CD4-positive, alpha-beta T cell (primary cell): ENCODE results near the gene GPX6. TPM values are rescaled to one million over a fixed set of nuclear protein-coding genes. Genes with fewer than 3 reads are reported as not detected.

Source experiments
- ATAC-seq: fragments of 200-7000 bp; cut with Tn5 transposase; one replicate; pipeline ENCODE4 v1.10.0; 2022; ENCODE audit warnings: mild to moderate bottlenecking; ENCODE audit not compliant: poor library complexity
- CTCF ChIA-PET: fragments of 350-600 bp; sonication (Branson Sonifier 250); formaldehyde crosslinking; loops from one replicate; lab custom pipeline; 2021; ENCODE audit warnings: antibody characterized with exemption, inconsistent platforms; lab: Charles Lee
- POLR2A ChIA-PET: fragments of 350-600 bp; sonication (Branson Sonifier 250); formaldehyde crosslinking; loops from one replicate; lab custom pipeline; 2021; ENCODE audit warnings: antibody characterized with exemption, inconsistent platforms; lab: Charles Lee
- DNase-seq, 14 experiments: peaks; one replicate each; pipeline ENCODE4 v3.0.0-alpha.2; 2013 to 2020; ENCODE audit warnings: mixed read lengths in 2 of 14
- H3K27ac ChIP-seq, 2 donors: one replicate each; pipeline versions ENCODE4 v1.5.1 to v1.7.0; 2013; ENCODE audit warnings: low read length in 2 of 2, low read depth in 1 of 2, mild to moderate bottlenecking in 1 of 2
- H3K27me3 ChIP-seq, 2 experiments: 1 replicate in 1 of 2; 2 replicates in 1 of 2; pipeline versions ENCODE4 v1.6.1 to v1.7.0; 2013; ENCODE audit warnings: low read length in 2 of 2, control low read depth in 1 of 2, mild to moderate bottlenecking in 1 of 2, moderate library complexity in 1 of 2; ENCODE audit not compliant: insufficient read depth in 2 of 2, control insufficient read depth in 1 of 2
- H3K36me3 ChIP-seq: one replicate; pipeline ENCODE4 v1.6.1; 2013; ENCODE audit warnings: low read length, control low read depth; ENCODE audit not compliant: insufficient read depth
- H3K4me1 ChIP-seq: one replicate; pipeline ENCODE4 v1.6.1; 2013; ENCODE audit warnings: low read length, control low read depth; ENCODE audit not compliant: insufficient read depth
- H3K4me3 ChIP-seq: one replicate; pipeline ENCODE4 v1.5.1; 2013; ENCODE audit warnings: mild to moderate bottlenecking, low read length, moderate library complexity
- H3K9me3 ChIP-seq, 2 experiments: 1 replicate in 1 of 2; 2 replicates in 1 of 2; pipeline versions ENCODE4 v1.6.1 to v1.7.0; 2013; ENCODE audit warnings: low read length in 2 of 2, mild to moderate bottlenecking in 2 of 2, control low read depth in 1 of 2, moderate library complexity in 1 of 2; ENCODE audit not compliant: control insufficient read depth in 1 of 2, insufficient read depth in 1 of 2
- H3K27ac Mint-ChIP-seq: one replicate; pipeline ENCODE4 v1.8.0; 2020; ENCODE audit warnings: mixed read lengths
- H3K27me3 Mint-ChIP-seq: one replicate; pipeline ENCODE4 v1.8.0; 2021; ENCODE audit warnings: mixed read lengths
- H3K36me3 Mint-ChIP-seq: one replicate; pipeline ENCODE4 v1.8.0; 2021; ENCODE audit warnings: low read depth, mixed read lengths
- H3K4me1 Mint-ChIP-seq: one replicate; pipeline ENCODE4 v1.8.0; 2021; ENCODE audit warnings: low read depth, mixed read lengths
- H3K4me3 Mint-ChIP-seq: one replicate; pipeline ENCODE4 v1.8.0; 2020; ENCODE audit warnings: mild to moderate bottlenecking, mixed read lengths
- H3K9me3 Mint-ChIP-seq: one replicate; pipeline ENCODE4 v1.8.0; 2020; ENCODE audit warnings: mixed read lengths
- intact Hi-C, 2 experiments: fragments of 100-400 bp; cut with DNase I in 1 of 2; cut with micrococcal nuclease in 1 of 2; formaldehyde crosslinking; loops; one replicate each; pipeline versions ENCODE4 v1.15.1 to v1.9.0; 2023 to 2025; cut with DNase I, micrococcal nuclease
- polyA plus RNA-seq, 2 donors: library from polyadenylated mRNA; unstranded; fragments of 120-200 nt; gene quantifications; one replicate each; pipeline ENCODE4 v1.2.1, GENCODE V29; 2013
- total RNA-seq, 174 experiments: library from RNA in 2 of 174; stranded (reverse) in 2 of 174; gene quantifications; one replicate each; pipeline ENCODE4 v1.2.3 and lab custom pipeline; 2021 to 2026
- TF ChIP-seq, protein P1 (sequence below): fragments of 200-600 bp; IDR thresholded peaks from one replicate; pipeline ENCODE4 v1.8.0; 2022; ENCODE audit warnings: antibody characterized with exemption, mild to moderate bottlenecking

GPX6 gene, protein sequence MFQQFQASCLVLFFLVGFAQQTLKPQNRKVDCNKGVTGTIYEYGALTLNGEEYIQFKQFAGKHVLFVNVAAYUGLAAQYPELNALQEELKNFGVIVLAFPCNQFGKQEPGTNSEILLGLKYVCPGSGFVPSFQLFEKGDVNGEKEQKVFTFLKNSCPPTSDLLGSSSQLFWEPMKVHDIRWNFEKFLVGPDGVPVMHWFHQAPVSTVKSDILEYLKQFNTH
- total RNA-seq (not detected), total RNA-seq (lab: John Stamatoyannopoulos, UW) (0 to 0.20 (median 0) reads per million in 172 experiments)
- polyA plus RNA-seq (2013, experiment 1 of 2) = not detected
- not detected for polyA plus RNA-seq (2013, experiment 2 of 2)

DNA sequence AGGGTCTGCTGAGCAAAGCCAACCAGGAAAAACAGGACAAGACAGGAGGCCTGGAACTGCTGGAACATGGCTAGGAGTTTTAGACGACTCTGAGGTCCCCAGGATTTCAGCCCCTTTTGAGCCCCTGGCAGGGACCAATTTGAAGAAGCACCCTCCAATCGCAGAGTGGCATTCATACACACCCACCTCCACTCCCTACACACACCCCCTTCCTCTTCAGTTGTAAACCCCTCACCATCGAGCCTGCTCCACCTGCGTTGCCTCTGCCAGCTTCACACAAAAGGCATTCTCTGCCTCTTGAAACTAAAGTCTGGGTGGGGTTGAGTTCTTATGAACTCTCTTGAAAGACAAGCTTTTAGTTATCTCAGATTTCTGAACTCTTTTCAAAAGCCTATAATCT lies at the start of gene GPX6:
Gene GPX6 (minus strand): TSS at position 118 of the 400 bp plus-strand sequence. CDS start 50 bp downstream, at position 68.
- Histone ChIP-seq H3K27ac (no peak within 1 kb of the TSS), H3K27me3 (peaks cover 0 to 5% of the 10 kb centered on the region in 2 experiments), H3K4me1 (no peaks in the 10 kb centered on the region), H3K36me3 (no peaks in the 10 kb centered on the region), H3K9me3 (peaks cover 0 to 7% of the 10 kb centered on the region in 2 experiments), H3K4me3 (no peak within 1 kb of the TSS)
- TF ChIP-seq, protein P1, sequence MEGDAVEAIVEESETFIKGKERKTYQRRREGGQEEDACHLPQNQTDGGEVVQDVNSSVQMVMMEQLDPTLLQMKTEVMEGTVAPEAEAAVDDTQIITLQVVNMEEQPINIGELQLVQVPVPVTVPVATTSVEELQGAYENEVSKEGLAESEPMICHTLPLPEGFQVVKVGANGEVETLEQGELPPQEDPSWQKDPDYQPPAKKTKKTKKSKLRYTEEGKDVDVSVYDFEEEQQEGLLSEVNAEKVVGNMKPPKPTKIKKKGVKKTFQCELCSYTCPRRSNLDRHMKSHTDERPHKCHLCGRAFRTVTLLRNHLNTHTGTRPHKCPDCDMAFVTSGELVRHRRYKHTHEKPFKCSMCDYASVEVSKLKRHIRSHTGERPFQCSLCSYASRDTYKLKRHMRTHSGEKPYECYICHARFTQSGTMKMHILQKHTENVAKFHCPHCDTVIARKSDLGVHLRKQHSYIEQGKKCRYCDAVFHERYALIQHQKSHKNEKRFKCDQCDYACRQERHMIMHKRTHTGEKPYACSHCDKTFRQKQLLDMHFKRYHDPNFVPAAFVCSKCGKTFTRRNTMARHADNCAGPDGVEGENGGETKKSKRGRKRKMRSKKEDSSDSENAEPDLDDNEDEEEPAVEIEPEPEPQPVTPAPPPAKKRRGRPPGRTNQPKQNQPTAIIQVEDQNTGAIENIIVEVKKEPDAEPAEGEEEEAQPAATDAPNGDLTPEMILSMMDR = no peak
- DNase-seq (no peak), ATAC-seq (no peak)
- POLR2A ChIA-PET = interaction anchor here (0.6 kb wide), 1 partner anchor 23 kb away, joined by 7 read pairs; no protein-coding TSS in a partner anchor
- intact Hi-C loops = no loop called here
- H3K4me1 Mint-ChIP-seq = no peaks in the 10 kb centered on the region
- no peak within 1 kb of the TSS for H3K27ac Mint-ChIP-seq
- CTCF ChIA-PET = interaction anchor here (0.5 kb wide), 1 partner anchor 27 kb away, joined by 3 read pairs; no protein-coding TSS in a partner anchor
- no peaks in the 10 kb centered on the region for H3K9me3 Mint-ChIP-seq
- no peak within 1 kb of the TSS for H3K4me3 Mint-ChIP-seq
- H3K36me3 Mint-ChIP-seq = no peaks in the 10 kb centered on the region
- peaks cover 54% of the 10 kb centered on the region for H3K27me3 Mint-ChIP-seq

DNA sequence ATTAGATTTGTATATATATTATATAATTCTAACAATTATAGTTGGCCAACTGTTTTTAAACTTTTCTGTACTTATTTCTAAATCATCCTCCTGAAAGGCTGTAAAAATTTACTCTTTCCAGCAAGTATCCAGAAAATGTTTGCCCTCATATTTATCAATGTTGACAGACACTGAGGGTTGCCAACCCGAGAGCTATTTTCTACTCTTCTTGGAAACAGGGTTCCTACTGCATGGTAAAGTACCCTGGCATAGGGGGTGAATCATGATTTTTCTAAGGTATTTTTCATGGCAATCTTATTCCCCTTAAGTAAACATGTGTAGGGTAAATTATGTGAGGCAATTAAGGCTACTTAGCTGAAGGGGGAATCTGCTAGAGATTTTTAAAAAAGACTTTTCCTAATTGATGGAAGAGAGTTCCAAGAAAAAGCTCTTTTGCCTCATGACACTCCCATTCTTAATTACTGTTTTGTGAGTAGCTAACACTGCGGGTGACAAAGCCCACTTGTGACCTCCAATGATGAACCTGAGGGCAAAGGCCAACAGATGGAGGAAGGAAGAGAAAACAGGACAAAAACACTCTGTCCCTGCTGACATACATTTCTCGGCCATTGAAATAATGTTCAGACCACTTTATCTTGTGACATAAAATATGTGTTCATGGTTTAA lies 48.0 kb upstream of the GPX6 start:
- no peak for DNase-seq

DNA sequence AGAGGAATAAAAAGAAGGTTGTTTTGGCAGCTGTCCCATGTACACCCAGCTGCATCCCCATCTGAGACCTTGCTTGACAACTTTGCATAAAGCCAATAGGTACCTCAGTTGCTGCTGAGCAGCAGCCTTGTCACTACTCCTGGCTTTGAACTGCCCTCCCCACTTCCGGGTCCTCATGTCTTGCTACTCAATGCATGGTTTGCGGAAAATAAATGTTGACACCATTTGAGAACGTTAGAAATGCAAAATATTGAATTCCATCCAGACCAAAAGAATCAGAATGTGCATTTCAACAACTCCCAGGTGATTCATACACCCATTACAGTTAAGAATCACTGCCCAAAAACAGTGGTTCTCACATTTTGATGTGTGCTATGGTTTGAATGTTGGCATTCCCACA lies 43.0 kb upstream of the GPX6 start:
- ChIA-PET POLR2A (no interaction called here), CTCF (no interaction called here)
- Mint-ChIP-seq H3K27me3 (peaks cover 64% of the 10 kb centered on the region), H3K27ac (no peak overlapping the region), H3K9me3 (no peaks in the 10 kb centered on the region), H3K4me1 (no peaks in the 10 kb centered on the region), H3K4me3 (no peak overlapping the region), H3K36me3 (no peaks in the 10 kb centered on the region)
- no peaks in the 10 kb centered on the region for H3K36me3 ChIP-seq
- peaks cover 17 to 32% of the 10 kb centered on the region in 2 experiments for H3K27me3 ChIP-seq
- H3K4me1 ChIP-seq = no peaks in the 10 kb centered on the region
- no peak overlapping the region for H3K4me3 ChIP-seq
- no peak overlapping the region for H3K27ac ChIP-seq
- H3K9me3 ChIP-seq = no peaks in the 10 kb centered on the region
- intact Hi-C loops = no loop called here
- DNase-seq (no peak), ATAC-seq (no peak)
- TF ChIP-seq, protein P1 = no peak

More for the DNA sequence above, 48.0 kb upstream of the GPX6 start:
- Histone ChIP-seq H3K27ac (no peak overlapping the region), H3K4me1 (no peaks in the 10 kb centered on the region), H3K9me3 (no peaks in the 10 kb centered on the region), H3K27me3 (peaks cover 2 to 38% of the 10 kb centered on the region in 2 experiments), H3K4me3 (no peak overlapping the region), H3K36me3 (no peaks in the 10 kb centered on the region)
- Mint-ChIP-seq H3K4me1 (no peaks in the 10 kb centered on the region), H3K4me3 (no peak overlapping the region), H3K36me3 (no peaks in the 10 kb centered on the region), H3K27ac (no peak overlapping the region), H3K9me3 (no peaks in the 10 kb centered on the region), H3K27me3 (peaks cover 72% of the 10 kb centered on the region)
- POLR2A ChIA-PET = no interaction called here
- intact Hi-C loops = no loop called here
- CTCF ChIA-PET = no interaction called here
- TF ChIP-seq, protein P1 = no peak
- no peak for ATAC-seq
